Endodermal cell (in vitro differentiated cells): Measurements from ENCODE around the gene STAB1. TPM values are rescaled to one million over a fixed set of nuclear protein-coding genes. Genes with fewer than 3 reads are reported as not detected.

Source experiments
- DNase-seq: peaks from one replicate; pipeline ENCODE4 v3.0.0-alpha.2; 2017
- H3K27ac ChIP-seq: 2 replicates; pipeline ENCODE4 v1.5.1; 2013; ENCODE audit warnings: mild to moderate bottlenecking, low read depth, low read length, moderate library complexity
- H3K27me3 ChIP-seq: 2 replicates; pipeline ENCODE4 v1.6.1; 2013; ENCODE audit warnings: mild to moderate bottlenecking, low read length, moderate library complexity; ENCODE audit not compliant: insufficient read depth, control insufficient read depth, poor library complexity, severe bottlenecking
- H3K36me3 ChIP-seq: 2 replicates; pipeline ENCODE4 v1.7.0; 2013; ENCODE audit warnings: mild to moderate bottlenecking, low read length, moderate library complexity; ENCODE audit not compliant: control insufficient read depth, insufficient read depth
- H3K4me1 ChIP-seq: one replicate; pipeline ENCODE4 v1.7.0; 2013; ENCODE audit warnings: low read length; ENCODE audit not compliant: control insufficient read depth, insufficient read depth
- H3K4me3 ChIP-seq: 2 replicates; pipeline ENCODE4 v1.5.1; 2013; ENCODE audit warnings: mild to moderate bottlenecking, low read length, moderate library complexity
- H3K9ac ChIP-seq: 2 replicates; pipeline ENCODE4 v1.6.1; 2013; ENCODE audit warnings: mild to moderate bottlenecking, low read length, moderate library complexity; ENCODE audit not compliant: poor library complexity, severe bottlenecking; ENCODE audit errors: extremely low read depth
- H3K9me3 ChIP-seq: 2 replicates; pipeline ENCODE4 v1.6.1; 2013; ENCODE audit warnings: mild to moderate bottlenecking, low read length, moderate library complexity; ENCODE audit not compliant: control insufficient read depth
- H3K27ac Mint-ChIP-seq: 2 replicates; pipeline ENCODE4 v1.8.0; 2020; ENCODE audit warnings: mixed read lengths
- H3K27me3 Mint-ChIP-seq: 2 replicates; pipeline ENCODE4 v1.8.0; 2021; ENCODE audit warnings: mild to moderate bottlenecking, mixed read lengths; ENCODE audit not compliant: insufficient read depth
- H3K36me3 Mint-ChIP-seq: 2 replicates; pipeline ENCODE4 v1.8.0; 2020; ENCODE audit warnings: low read depth, mixed read lengths
- H3K4me1 Mint-ChIP-seq: 2 replicates; pipeline ENCODE4 v1.8.0; 2020; ENCODE audit warnings: mixed read lengths
- H3K4me3 Mint-ChIP-seq: 2 replicates; pipeline ENCODE4 v1.8.0; 2020; ENCODE audit warnings: mild to moderate bottlenecking, moderate library complexity, mixed read lengths
- H3K9me3 Mint-ChIP-seq: 2 replicates; pipeline ENCODE4 v1.8.0; 2020; ENCODE audit warnings: mild to moderate bottlenecking, mixed read lengths
- WGBS, 2 experiments: methylation state at CpG; one replicate each; pipeline versions ENCODE4 v1.1.5 to v1.1.7; 2013; ENCODE audit warnings: missing lambda C conversion rate in 2 of 2, mixed read lengths in 1 of 2; ENCODE audit not compliant: insufficient coverage in 1 of 2, insufficient read length in 1 of 2; 5-methylcytosine and 5-hydroxymethylcytosine counted together
- total RNA-seq, 2 donors: library from RNA; stranded (reverse); fragmentation: NEBNext Ultra II Directional in 1 of 2; extraction: Animal tissue kit (Norgen Biotek cat#: 25700) in 1 of 2; gene quantifications; 2 replicates in 1 of 2; 3 replicates in 1 of 2; pipeline ENCODE4 v1.2.1, GENCODE V29; 2021
- TF ChIP-seq, protein P1 (sequence below): fragments of 200-600 bp; sonication (generic); conservative IDR thresholded peaks from 2 replicates; pipeline ENCODE4 v1.5.0; 2021; ENCODE audit warnings: antibody characterized with exemption, mild to moderate bottlenecking

The STAB1 gene
- total RNA-seq, 2 donors from 2014 or later, result 0.24 to 0.55 TPM

DNA sequence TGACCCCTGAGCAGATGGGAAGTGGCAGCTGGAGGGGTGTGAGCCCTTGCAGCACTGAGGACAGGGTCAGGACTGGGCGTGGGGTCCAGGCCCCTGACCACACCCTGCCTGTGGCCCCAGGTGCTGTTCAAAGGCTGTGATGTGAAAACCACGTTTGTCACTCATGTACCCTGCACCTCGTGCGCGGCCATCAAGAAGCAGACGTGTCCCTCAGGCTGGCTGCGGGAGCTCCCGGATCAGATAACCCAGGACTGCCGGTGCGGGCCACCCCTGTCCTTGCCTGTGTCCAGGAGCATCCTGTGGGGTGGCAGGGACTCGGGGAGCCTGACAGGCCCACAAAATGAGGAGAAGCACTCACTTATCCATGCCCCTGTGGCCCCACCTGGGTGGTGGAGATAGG, 5.9 kb downstream of the STAB1 start:
- no peak for DNase-seq
- Histone ChIP-seq H3K27ac (no peak overlapping the region), H3K9ac (no peak overlapping the region), H3K4me1 (no peaks in the 10 kb centered on the region), H3K4me3 (no peak overlapping the region), H3K36me3 (no peaks in the 10 kb centered on the region), H3K27me3 (no peaks in the 10 kb centered on the region), H3K9me3 (no peaks in the 10 kb centered on the region)
- WGBS, 2 experiments, result 92 to 94% methylated on average over 11 of the region's 11 CpGs
- H3K4me3 Mint-ChIP-seq, result no peak overlapping the region
- H3K9me3 Mint-ChIP-seq, result no peaks in the 10 kb centered on the region
- TF ChIP-seq, protein P1, sequence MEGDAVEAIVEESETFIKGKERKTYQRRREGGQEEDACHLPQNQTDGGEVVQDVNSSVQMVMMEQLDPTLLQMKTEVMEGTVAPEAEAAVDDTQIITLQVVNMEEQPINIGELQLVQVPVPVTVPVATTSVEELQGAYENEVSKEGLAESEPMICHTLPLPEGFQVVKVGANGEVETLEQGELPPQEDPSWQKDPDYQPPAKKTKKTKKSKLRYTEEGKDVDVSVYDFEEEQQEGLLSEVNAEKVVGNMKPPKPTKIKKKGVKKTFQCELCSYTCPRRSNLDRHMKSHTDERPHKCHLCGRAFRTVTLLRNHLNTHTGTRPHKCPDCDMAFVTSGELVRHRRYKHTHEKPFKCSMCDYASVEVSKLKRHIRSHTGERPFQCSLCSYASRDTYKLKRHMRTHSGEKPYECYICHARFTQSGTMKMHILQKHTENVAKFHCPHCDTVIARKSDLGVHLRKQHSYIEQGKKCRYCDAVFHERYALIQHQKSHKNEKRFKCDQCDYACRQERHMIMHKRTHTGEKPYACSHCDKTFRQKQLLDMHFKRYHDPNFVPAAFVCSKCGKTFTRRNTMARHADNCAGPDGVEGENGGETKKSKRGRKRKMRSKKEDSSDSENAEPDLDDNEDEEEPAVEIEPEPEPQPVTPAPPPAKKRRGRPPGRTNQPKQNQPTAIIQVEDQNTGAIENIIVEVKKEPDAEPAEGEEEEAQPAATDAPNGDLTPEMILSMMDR, result no peak
- H3K4me1 Mint-ChIP-seq, result peaks cover 2% of the 10 kb centered on the region
- H3K27me3 Mint-ChIP-seq, result no peaks in the 10 kb centered on the region
- H3K36me3 Mint-ChIP-seq, result no peaks in the 10 kb centered on the region
- no peak overlapping the region for H3K27ac Mint-ChIP-seq

DNA sequence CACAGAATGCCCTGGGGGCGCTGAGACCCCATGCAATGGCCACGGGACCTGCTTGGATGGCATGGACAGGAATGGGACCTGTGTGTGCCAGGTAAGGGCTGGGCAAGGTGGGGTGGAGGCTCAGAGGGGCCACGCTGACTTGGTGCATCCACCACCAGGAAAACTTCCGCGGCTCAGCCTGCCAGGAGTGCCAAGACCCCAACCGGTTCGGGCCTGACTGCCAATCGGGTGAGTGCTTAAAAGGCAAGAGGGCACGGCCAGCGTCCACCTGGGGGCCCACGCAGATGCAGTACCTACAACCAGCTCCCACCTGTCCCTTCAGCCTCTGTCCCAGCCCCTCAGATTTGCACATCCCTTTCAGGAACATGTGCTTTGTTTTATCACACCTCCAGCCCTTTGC, 6.9 kb downstream of the STAB1 start:
- Mint-ChIP-seq H3K27ac (no peak overlapping the region), H3K27me3 (no peaks in the 10 kb centered on the region), H3K9me3 (no peaks in the 10 kb centered on the region), H3K36me3 (no peaks in the 10 kb centered on the region), H3K4me1 (peaks cover 2% of the 10 kb centered on the region), H3K4me3 (no peak overlapping the region)
- TF ChIP-seq, protein P1, result no peak
- WGBS, 2 experiments, result 88 to 93% methylated on average over 11 of the region's 11 CpGs
- Histone ChIP-seq H3K36me3 (no peaks in the 10 kb centered on the region), H3K4me3 (no peak overlapping the region), H3K4me1 (no peaks in the 10 kb centered on the region), H3K9ac (no peak overlapping the region), H3K27ac (no peak overlapping the region), H3K27me3 (no peaks in the 10 kb centered on the region), H3K9me3 (no peaks in the 10 kb centered on the region)
- DNase-seq, result no peak

DNA sequence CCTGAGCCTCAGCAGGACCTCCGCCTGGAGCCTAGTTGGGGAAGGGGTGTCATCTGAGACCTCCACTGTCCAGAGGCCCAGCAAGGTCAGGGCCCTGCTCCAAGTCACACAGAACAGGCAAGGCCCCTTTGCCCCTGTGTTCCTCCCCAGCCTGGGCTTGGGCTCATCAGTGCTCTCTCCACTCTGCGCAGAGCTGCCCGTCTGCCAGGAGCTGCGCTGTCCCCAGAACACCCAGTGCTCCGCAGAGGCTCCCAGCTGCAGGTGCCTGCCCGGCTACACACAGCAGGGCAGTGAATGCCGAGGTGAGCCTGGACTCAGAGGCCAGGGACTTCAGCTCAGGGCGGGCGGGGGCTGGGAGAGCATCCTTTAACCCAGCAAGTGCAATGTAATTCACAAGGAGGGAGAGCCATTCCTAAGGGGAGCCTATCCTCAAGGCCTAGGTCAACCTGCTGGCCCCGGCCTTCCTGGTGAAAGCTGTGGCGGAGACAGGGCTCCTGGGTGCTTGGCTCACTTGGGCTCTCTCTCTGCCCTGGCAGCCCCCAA, 7.7 kb downstream of the STAB1 start:
- WGBS, 2 experiments, result 89 to 92% methylated on average over 10 to 11 of the region's 11 CpGs
- no peaks in the 10 kb centered on the region for H3K36me3 ChIP-seq
- H3K9me3 ChIP-seq, result no peaks in the 10 kb centered on the region
- no peaks in the 10 kb centered on the region for H3K36me3 Mint-ChIP-seq
- H3K27me3 ChIP-seq, result no peaks in the 10 kb centered on the region
- H3K4me3 Mint-ChIP-seq, result no peak overlapping the region
- no peak overlapping the region for H3K27ac ChIP-seq
- no peaks in the 10 kb centered on the region for H3K4me1 ChIP-seq
- no peaks in the 10 kb centered on the region for H3K9me3 Mint-ChIP-seq
- H3K27me3 Mint-ChIP-seq, result no peaks in the 10 kb centered on the region
- H3K9ac ChIP-seq, result no peak overlapping the region
- no peak for DNase-seq
- H3K4me1 Mint-ChIP-seq, result peaks cover 6% of the 10 kb centered on the region
- no peak overlapping the region for H3K4me3 ChIP-seq
- TF ChIP-seq, protein P1, result no peak
- H3K27ac Mint-ChIP-seq, result no peak overlapping the region
